ENCODE results near the gene ISCA2. TPM values are rescaled to one million over a fixed set of nuclear protein-coding genes. Genes with fewer than 3 reads are reported as not detected.

The ISCA2 gene
- total RNA-seq, 3 donors from 2014 or later (not counting 1 experiment from before 2014, with no cell fraction given): 12.0 to 18.2 (median 15.3) TPM

DNA sequence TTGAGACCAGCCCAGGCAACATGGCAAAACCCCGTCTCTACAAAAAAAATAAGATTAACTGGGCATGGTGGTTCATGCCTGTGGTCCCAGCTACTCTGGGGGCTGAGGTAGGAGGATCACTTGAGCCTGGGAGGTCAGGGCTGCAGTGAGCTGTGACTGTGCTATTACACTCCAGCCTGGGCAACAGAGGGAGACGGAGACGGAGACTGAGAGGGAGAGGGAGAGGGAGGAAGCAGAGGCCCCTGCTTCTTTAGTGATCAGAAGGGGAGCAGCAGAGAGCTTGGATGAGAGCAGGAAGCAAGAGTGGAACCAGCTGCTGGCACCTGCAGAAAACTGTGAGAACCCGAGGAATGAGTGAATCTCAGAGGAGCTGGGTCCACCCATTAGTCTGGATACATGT is 45.9 kb downstream of the ISCA2 start:
- Histone ChIP-seq H3K9me3 (ENCODE audit: control insufficient read depth, insufficient read depth, low read length) (no peaks in the 10 kb centered on the region), H3K4me1 (ENCODE audit: control insufficient read depth, insufficient read depth, low read length) (no peaks in the 10 kb centered on the region), H3K27me3 (ENCODE audit: control insufficient read depth, insufficient read depth, low read length) (no peaks in the 10 kb centered on the region), H3K36me3 (ENCODE audit: control insufficient read depth, insufficient read depth, low read length) (no peaks in the 10 kb centered on the region), H3K27ac (ENCODE audit: low read length) (no peak overlapping the region), H3K4me3 (ENCODE audit: low read length) (no peak overlapping the region)
- Mint-ChIP-seq H3K4me3 (no peak overlapping the region), H3K27me3 (ENCODE audit: low read depth in 2 of 2) (peaks cover 0 to 3% of the 10 kb centered on the region in 2 donors), H3K36me3 (no peaks in the 10 kb centered on the region), H3K9me3 (no peaks in the 10 kb centered on the region), H3K27ac (no peak overlapping the region), H3K4me1 (no peaks in the 10 kb centered on the region)
- TF ChIP-seq, protein P1, sequence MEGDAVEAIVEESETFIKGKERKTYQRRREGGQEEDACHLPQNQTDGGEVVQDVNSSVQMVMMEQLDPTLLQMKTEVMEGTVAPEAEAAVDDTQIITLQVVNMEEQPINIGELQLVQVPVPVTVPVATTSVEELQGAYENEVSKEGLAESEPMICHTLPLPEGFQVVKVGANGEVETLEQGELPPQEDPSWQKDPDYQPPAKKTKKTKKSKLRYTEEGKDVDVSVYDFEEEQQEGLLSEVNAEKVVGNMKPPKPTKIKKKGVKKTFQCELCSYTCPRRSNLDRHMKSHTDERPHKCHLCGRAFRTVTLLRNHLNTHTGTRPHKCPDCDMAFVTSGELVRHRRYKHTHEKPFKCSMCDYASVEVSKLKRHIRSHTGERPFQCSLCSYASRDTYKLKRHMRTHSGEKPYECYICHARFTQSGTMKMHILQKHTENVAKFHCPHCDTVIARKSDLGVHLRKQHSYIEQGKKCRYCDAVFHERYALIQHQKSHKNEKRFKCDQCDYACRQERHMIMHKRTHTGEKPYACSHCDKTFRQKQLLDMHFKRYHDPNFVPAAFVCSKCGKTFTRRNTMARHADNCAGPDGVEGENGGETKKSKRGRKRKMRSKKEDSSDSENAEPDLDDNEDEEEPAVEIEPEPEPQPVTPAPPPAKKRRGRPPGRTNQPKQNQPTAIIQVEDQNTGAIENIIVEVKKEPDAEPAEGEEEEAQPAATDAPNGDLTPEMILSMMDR (IDR thresholded peaks at IDR 0.05): no peak
- no peak for ATAC-seq
- intact Hi-C loops (cut with micrococcal nuclease): no loop called here
- WGBS (ENCODE audit: insufficient coverage): 76% methylated on average over 4 of the region's 4 CpGs
- DNase-seq: no peak

- no peaks in the 10 kb centered on the region for H3K9me3 ChIP-seq (ENCODE audit: control insufficient read depth, insufficient read depth, low read length)
- ATAC-seq: no peak
- intact Hi-C loops (cut with micrococcal nuclease): no loop called here
- H3K4me1 ChIP-seq (ENCODE audit: control insufficient read depth, insufficient read depth, low read length): no peaks in the 10 kb centered on the region
- Mint-ChIP-seq H3K36me3 (no peaks in the 10 kb centered on the region), H3K27ac (no peak overlapping the region), H3K27me3 (ENCODE audit: low read depth in 2 of 2) (peaks cover 4 to 9% of the 10 kb centered on the region in 2 donors), H3K4me1 (no peaks in the 10 kb centered on the region), H3K4me3 (no peak overlapping the region), H3K9me3 (no peaks in the 10 kb centered on the region)
- H3K36me3 ChIP-seq (ENCODE audit: control insufficient read depth, insufficient read depth, low read length): no peaks in the 10 kb centered on the region
- WGBS (ENCODE audit: insufficient coverage): 90% methylated on average over 2 of the region's 3 CpGs
- no peak overlapping the region for H3K27ac ChIP-seq (ENCODE audit: low read length)
- no peak overlapping the region for H3K4me3 ChIP-seq (ENCODE audit: low read length)
- no peak for DNase-seq
- no peaks in the 10 kb centered on the region for H3K27me3 ChIP-seq (ENCODE audit: control insufficient read depth, insufficient read depth, low read length)
- TF ChIP-seq, protein P1 (IDR thresholded peaks at IDR 0.05): no peak
Measured at GRCh38 chr14:74541225-74541624, 47.7 kb downstream of the ISCA2 start.

GRCh38 chr14:74542056-74542685 is 48.6 kb downstream of the ISCA2 start:
- H3K36me3 ChIP-seq (ENCODE audit: control insufficient read depth, insufficient read depth, low read length): no peaks in the 10 kb centered on the region
- no peaks in the 10 kb centered on the region for H3K4me1 ChIP-seq (ENCODE audit: control insufficient read depth, insufficient read depth, low read length)
- Mint-ChIP-seq H3K4me1 (no peaks in the 10 kb centered on the region), H3K36me3 (no peaks in the 10 kb centered on the region), H3K4me3 (no peak overlapping the region), H3K27ac (no peak overlapping the region), H3K27me3 (ENCODE audit: low read depth in 2 of 2) (peaks cover 6 to 9% of the 10 kb centered on the region in 2 donors), H3K9me3 (no peaks in the 10 kb centered on the region)
- H3K27ac ChIP-seq (ENCODE audit: low read length): no peak overlapping the region
- TF ChIP-seq, protein P1 (IDR thresholded peaks at IDR 0.05): no peak
- WGBS (ENCODE audit: insufficient coverage): 88% methylated on average over 10 of the region's 10 CpGs
- no peak for ATAC-seq
- no peak for DNase-seq
- no peak overlapping the region for H3K4me3 ChIP-seq (ENCODE audit: low read length)
- H3K9me3 ChIP-seq (ENCODE audit: control insufficient read depth, insufficient read depth, low read length): no peaks in the 10 kb centered on the region
- no peaks in the 10 kb centered on the region for H3K27me3 ChIP-seq (ENCODE audit: control insufficient read depth, insufficient read depth, low read length)
- intact Hi-C loops (cut with micrococcal nuclease): no loop called here
